ENCODE measurements around the gene CHRNA10.
"Not testable (repeated sequence)": the region's sequence is repeated elsewhere in the genome, so short reads cannot be mapped to it uniquely, and the experiment has no call there.

The CHRNA10 gene

GRCh38 chr11:3665336-3666022 is 5.7 kb downstream of the CHRNA10 start:
- no peak for DNase-seq

- DNase-seq, result no peak
Observed at GRCh38 chr11:3664032-3664630, 7.1 kb downstream of the CHRNA10 start.

GRCh38 chr11:3662856-3663255 is 8.3 kb downstream of the CHRNA10 start:
- no peak for DNase-seq

GRCh38 chr11:3660960-3661359 is 10.2 kb downstream of the CHRNA10 start:
- no peak for DNase-seq

GRCh38 chr11:3659595-3660515 is 11.3 kb downstream of the CHRNA10 start:
- no peak for DNase-seq

- DNase-seq, result no peak
Observed at GRCh38 chr11:3658252-3658651, 12.9 kb downstream of the CHRNA10 start.

- not testable (repeated sequence) for DNase-seq
Observed at GRCh38 chr11:3657331-3657730, 13.9 kb downstream of the CHRNA10 start.

- no peak for DNase-seq
Observed at GRCh38 chr11:3655547-3655946, 15.6 kb downstream of the CHRNA10 start.

- DNase-seq, result not testable (repeated sequence)
Observed at GRCh38 chr11:3652514-3652913, 18.7 kb downstream of the CHRNA10 start.

GRCh38 chr11:3649374-3649773 is 21.8 kb downstream of the CHRNA10 start:
- DNase-seq, result not testable (repeated sequence)

- not testable (repeated sequence) for DNase-seq
Observed at GRCh38 chr11:3648843-3649242, 22.3 kb downstream of the CHRNA10 start.

- DNase-seq, result no peak
Observed at GRCh38 chr11:3645552-3645951, 25.6 kb downstream of the CHRNA10 start.

GRCh38 chr11:3644817-3645235 is 26.4 kb downstream of the CHRNA10 start, which contains the start of gene ART1:
Gene ART1, plus strand, starts transcription at chr11:3645128. Its CDS starts 14,086 bp downstream, at chr11:3659214.
- peak in 1 of 2 experiments; percentile 23 for DNase-seq

GRCh38 chr11:3643102-3643546 is 28.1 kb downstream of the CHRNA10 start:
- DNase-seq, result not testable (repeated sequence)

- DNase-seq, result peak; percentile 17 to 48
Observed at GRCh38 chr11:3642071-3642951, 28.9 kb downstream of the CHRNA10 start.

GRCh38 chr11:3641701-3642070 is 29.5 kb downstream of the CHRNA10 start, which contains the start of gene ART5:
Gene ART5, minus strand, starts transcription at chr11:3641992. Its CDS starts 130 bp downstream, at chr11:3641862.
- no peak for DNase-seq

GRCh38 chr11:3641191-3641590 is 30.0 kb downstream of the CHRNA10 start:
- no peak for DNase-seq

- DNase-seq, result no peak
Observed at GRCh38 chr11:3639841-3640240, 31.3 kb downstream of the CHRNA10 start.

- no peak for DNase-seq
Observed at GRCh38 chr11:3638513-3638912, 32.7 kb downstream of the CHRNA10 start.

GRCh38 chr11:3637201-3637600 is 34.0 kb downstream of the CHRNA10 start:
- no peak for DNase-seq

- no peak for DNase-seq
Observed at GRCh38 chr11:3635641-3636375, 35.4 kb downstream of the CHRNA10 start.
